Panc1 (cell line): ENCODE results near the gene ZNF431. TPM values are rescaled to one million over a fixed set of nuclear protein-coding genes. Genes with fewer than 3 reads are reported as not detected.

ENCODE experiments used
- ATAC-seq: fragments of 200-7000 bp; cut with Tn5 transposase; 2 replicates; pipeline ENCODE4 v1.9.1; 2020; ENCODE audit warnings: mild to moderate bottlenecking, moderate library complexity
- BruUV-seq: library from RNA; stranded (reverse); fragments of 400-500 nt; replicated peaks from 2 replicates; lab custom pipeline; 2021; lab: Mats Ljungman, UMichigan
- CTCF ChIA-PET: fragments of 300-600 bp; sonication (Branson Sonifier 250); formaldehyde crosslinking; loops from one replicate; lab custom pipeline; 2022; ENCODE audit warnings: antibody characterized with exemption; lab: Charles Lee
- POLR2A ChIA-PET: fragments of 300-600 bp; sonication (Branson Sonifier 250); formaldehyde crosslinking; loops from one replicate; lab custom pipeline; 2022; ENCODE audit warnings: antibody characterized with exemption; lab: Charles Lee
- DNase-seq: peaks from one replicate; pipeline ENCODE4 v3.0.0-alpha.2; 2010; ENCODE audit warnings: low read depth, low spot score
- H3K27ac ChIP-seq: 2 replicates; pipeline ENCODE4 v1.5.1; 2011; ENCODE audit warnings: mild to moderate bottlenecking, low read length, inconsistent platforms
- H3K27me3 ChIP-seq: fragments of 200-500 bp; sonication (Bioruptor generic); 2 replicates; pipeline ENCODE4 v1.6.0; 2014; ENCODE audit warnings: low read length, inconsistent platforms; ENCODE audit not compliant: control insufficient read depth, insufficient read depth
- H3K36me3 ChIP-seq: fragments of 200-500 bp; sonication (Bioruptor generic); 2 replicates; pipeline ENCODE4 v1.5.1; 2014; ENCODE audit warnings: inconsistent platforms, mild to moderate bottlenecking, low read length, moderate library complexity; ENCODE audit not compliant: control insufficient read depth, insufficient read depth
- H3K4me1 ChIP-seq: 2 replicates; pipeline ENCODE4 v1.5.1; 2011; ENCODE audit warnings: inconsistent platforms, mild to moderate bottlenecking, low read length, moderate library complexity; ENCODE audit not compliant: control insufficient read depth, insufficient read depth
- H3K4me3 ChIP-seq, 2 experiments: 2 replicates each; pipeline ENCODE4 v1.5.1; 2011 to 2012; ENCODE audit warnings: low read depth in 2 of 2, low read length in 2 of 2, mild to moderate bottlenecking in 2 of 2, inconsistent platforms in 1 of 2, moderate library complexity in 1 of 2
- H3K9me3 ChIP-seq: fragments of 200-500 bp; sonication (Bioruptor generic); 2 replicates; pipeline ENCODE4 v1.5.1; 2014; ENCODE audit warnings: low read depth, mild to moderate bottlenecking, inconsistent platforms, low read length, moderate library complexity; ENCODE audit not compliant: control insufficient read depth, insufficient read depth
- POLR2AphosphoS5 ChIP-seq: IDR thresholded peaks from 2 replicates; pipeline ENCODE4 v1.6.1; 2012; ENCODE audit warnings: mild to moderate bottlenecking, low read depth, low read length, moderate library complexity
- SIN3A ChIP-seq: IDR thresholded peaks from 2 replicates; pipeline ENCODE4 v1.6.1; 2012; ENCODE audit warnings: low read depth, mild to moderate bottlenecking, low read length, moderate library complexity, borderline replicate concordance; ENCODE audit not compliant: insufficient read depth
- TCF7L2 ChIP-seq: IDR thresholded peaks from 2 replicates; pipeline ENCODE4 v1.6.1; 2011; ENCODE audit warnings: mild to moderate bottlenecking, low read depth, low read length, inconsistent platforms
- in situ Hi-C: cut with HindIII; loops from 2 replicates; pipeline ENCODE4 v1.10.0; 2016; ENCODE audit warnings: low sequenced_read_pairs, low pct_unique_long_range_greater_than_20kb
- intact Hi-C: fragments of 100-400 bp; cut with micrococcal nuclease; formaldehyde crosslinking; loops from one replicate; pipeline ENCODE4 v1.10.0; 2022; ENCODE audit not compliant: unreplicated experiment
- total RNA-seq: library from RNA; stranded (reverse); gene quantifications from one replicate; pipeline ENCODE4 v1.2.1, GENCODE V29; 2021; ENCODE audit not compliant: unreplicated experiment
- TF ChIP-seq, protein P1 (sequence below), 2 experiments: IDR thresholded peaks; 2 replicates each; pipeline ENCODE4 v1.6.1; 2011 to 2012; ENCODE audit warnings: low read depth in 2 of 2, control low read depth in 1 of 2, low read length in 1 of 2, mild to moderate bottlenecking in 1 of 2, moderate library complexity in 1 of 2; ENCODE audit not compliant: insufficient read depth in 1 of 2
- TF ChIP-seq, protein P2 (sequence below): fragments of 450-650 bp; IDR thresholded peaks from 2 replicates; pipeline ENCODE4 v1.5.1; 2017; ENCODE audit warnings: mild to moderate bottlenecking

ZNF431 gene
- total RNA-seq, 1 experiment from 2014 or later = 10.8 TPM

DNA sequence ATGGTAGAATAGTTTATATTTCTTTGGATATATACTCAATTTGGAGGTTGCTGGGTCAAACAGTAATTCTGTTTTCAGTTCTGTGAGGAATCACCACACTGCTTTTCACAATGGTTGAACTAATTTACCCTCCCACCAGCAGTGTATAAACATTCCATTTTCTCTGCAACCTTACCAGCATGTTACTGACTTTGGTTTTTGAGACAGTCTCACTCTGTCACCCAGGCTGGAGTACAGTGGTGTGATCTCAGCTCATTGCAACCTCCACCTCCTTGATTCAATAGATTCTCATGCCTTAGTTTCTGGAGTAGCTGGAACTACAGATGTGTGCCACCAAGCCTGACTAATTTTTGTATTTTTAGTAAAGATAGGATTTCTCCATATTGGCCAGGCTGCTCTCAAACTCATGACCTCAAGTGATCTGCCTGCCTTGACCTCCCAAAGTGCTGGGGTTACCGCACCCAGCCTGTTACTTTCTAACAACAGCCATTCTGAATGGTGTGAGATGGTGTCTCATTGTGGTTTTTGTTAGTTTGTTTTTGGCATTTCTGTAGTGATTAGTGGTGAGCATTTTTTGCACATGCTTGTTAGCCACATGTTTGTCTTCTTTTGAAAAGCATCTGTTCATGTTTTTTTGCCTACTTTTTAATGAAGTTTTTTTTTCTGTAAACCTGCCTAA is 47.4 kb upstream of the ZNF431 start:
- BruUV-seq = no TSS peak
- H3K36me3 ChIP-seq = no peaks in the 10 kb centered on the region
- no peaks in the 10 kb centered on the region for H3K9me3 ChIP-seq
- no peaks in the 10 kb centered on the region for H3K4me1 ChIP-seq
- no peak overlapping the region for H3K27ac ChIP-seq
- ChIA-PET CTCF (no interaction called here), POLR2A (no interaction called here)
- TF ChIP-seq, protein P1, sequence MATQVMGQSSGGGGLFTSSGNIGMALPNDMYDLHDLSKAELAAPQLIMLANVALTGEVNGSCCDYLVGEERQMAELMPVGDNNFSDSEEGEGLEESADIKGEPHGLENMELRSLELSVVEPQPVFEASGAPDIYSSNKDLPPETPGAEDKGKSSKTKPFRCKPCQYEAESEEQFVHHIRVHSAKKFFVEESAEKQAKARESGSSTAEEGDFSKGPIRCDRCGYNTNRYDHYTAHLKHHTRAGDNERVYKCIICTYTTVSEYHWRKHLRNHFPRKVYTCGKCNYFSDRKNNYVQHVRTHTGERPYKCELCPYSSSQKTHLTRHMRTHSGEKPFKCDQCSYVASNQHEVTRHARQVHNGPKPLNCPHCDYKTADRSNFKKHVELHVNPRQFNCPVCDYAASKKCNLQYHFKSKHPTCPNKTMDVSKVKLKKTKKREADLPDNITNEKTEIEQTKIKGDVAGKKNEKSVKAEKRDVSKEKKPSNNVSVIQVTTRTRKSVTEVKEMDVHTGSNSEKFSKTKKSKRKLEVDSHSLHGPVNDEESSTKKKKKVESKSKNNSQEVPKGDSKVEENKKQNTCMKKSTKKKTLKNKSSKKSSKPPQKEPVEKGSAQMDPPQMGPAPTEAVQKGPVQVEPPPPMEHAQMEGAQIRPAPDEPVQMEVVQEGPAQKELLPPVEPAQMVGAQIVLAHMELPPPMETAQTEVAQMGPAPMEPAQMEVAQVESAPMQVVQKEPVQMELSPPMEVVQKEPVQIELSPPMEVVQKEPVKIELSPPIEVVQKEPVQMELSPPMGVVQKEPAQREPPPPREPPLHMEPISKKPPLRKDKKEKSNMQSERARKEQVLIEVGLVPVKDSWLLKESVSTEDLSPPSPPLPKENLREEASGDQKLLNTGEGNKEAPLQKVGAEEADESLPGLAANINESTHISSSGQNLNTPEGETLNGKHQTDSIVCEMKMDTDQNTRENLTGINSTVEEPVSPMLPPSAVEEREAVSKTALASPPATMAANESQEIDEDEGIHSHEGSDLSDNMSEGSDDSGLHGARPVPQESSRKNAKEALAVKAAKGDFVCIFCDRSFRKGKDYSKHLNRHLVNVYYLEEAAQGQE (IDR thresholded peaks at IDR 0.05; ENCODE audit: insufficient read depth in 1 of 2, low read depth in 2 of 2, low read length in 1 of 2) = no peak
- TF ChIP-seq TCF7L2 = no peak
- TF ChIP-seq, protein P2, sequence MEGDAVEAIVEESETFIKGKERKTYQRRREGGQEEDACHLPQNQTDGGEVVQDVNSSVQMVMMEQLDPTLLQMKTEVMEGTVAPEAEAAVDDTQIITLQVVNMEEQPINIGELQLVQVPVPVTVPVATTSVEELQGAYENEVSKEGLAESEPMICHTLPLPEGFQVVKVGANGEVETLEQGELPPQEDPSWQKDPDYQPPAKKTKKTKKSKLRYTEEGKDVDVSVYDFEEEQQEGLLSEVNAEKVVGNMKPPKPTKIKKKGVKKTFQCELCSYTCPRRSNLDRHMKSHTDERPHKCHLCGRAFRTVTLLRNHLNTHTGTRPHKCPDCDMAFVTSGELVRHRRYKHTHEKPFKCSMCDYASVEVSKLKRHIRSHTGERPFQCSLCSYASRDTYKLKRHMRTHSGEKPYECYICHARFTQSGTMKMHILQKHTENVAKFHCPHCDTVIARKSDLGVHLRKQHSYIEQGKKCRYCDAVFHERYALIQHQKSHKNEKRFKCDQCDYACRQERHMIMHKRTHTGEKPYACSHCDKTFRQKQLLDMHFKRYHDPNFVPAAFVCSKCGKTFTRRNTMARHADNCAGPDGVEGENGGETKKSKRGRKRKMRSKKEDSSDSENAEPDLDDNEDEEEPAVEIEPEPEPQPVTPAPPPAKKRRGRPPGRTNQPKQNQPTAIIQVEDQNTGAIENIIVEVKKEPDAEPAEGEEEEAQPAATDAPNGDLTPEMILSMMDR = no peak
- TF ChIP-seq SIN3A = no peak
- TF ChIP-seq POLR2AphosphoS5 = no peak
- H3K27me3 ChIP-seq = no peaks in the 10 kb centered on the region
- no peak overlapping the region for H3K4me3 ChIP-seq
- intact Hi-C loops = no loop called here
- DNase-seq (no peak), ATAC-seq (no peak)
- in situ Hi-C loops = no loop called here

- ATAC-seq (no peak), DNase-seq (no peak)
- ChIA-PET CTCF (no interaction called here), POLR2A (no interaction called here)
- BruUV-seq = no TSS peak
- no peaks in the 10 kb centered on the region for H3K4me1 ChIP-seq
- H3K27ac ChIP-seq = no peak overlapping the region
- intact Hi-C loops = no loop called here
- in situ Hi-C loops = no loop called here
- TF ChIP-seq, protein P2 = no peak
- TF ChIP-seq, protein P1 (IDR thresholded peaks at IDR 0.05; ENCODE audit: insufficient read depth in 1 of 2, low read depth in 2 of 2, low read length in 1 of 2) = no peak
- no peak for TF ChIP-seq SIN3A
- TF ChIP-seq TCF7L2 = no peak
- no peaks in the 10 kb centered on the region for H3K27me3 ChIP-seq
- no peak overlapping the region for H3K4me3 ChIP-seq
- no peaks in the 10 kb centered on the region for H3K9me3 ChIP-seq
- no peaks in the 10 kb centered on the region for H3K36me3 ChIP-seq
Measured at GRCh38 chr19:21098291-21098690, 43.5 kb upstream of the ZNF431 start.
